HG03095 (cell line): ENCODE measurements around the gene FAM227A.

Source experiments
- ATAC-seq: cut with Tn5 transposase; IDR thresholded peaks from one replicate; pipeline ENCODE4 v1.9.1; 2021; ENCODE audit warnings: moderate library complexity; ENCODE audit not compliant: unreplicated experiment

The FAM227A gene

DNA sequence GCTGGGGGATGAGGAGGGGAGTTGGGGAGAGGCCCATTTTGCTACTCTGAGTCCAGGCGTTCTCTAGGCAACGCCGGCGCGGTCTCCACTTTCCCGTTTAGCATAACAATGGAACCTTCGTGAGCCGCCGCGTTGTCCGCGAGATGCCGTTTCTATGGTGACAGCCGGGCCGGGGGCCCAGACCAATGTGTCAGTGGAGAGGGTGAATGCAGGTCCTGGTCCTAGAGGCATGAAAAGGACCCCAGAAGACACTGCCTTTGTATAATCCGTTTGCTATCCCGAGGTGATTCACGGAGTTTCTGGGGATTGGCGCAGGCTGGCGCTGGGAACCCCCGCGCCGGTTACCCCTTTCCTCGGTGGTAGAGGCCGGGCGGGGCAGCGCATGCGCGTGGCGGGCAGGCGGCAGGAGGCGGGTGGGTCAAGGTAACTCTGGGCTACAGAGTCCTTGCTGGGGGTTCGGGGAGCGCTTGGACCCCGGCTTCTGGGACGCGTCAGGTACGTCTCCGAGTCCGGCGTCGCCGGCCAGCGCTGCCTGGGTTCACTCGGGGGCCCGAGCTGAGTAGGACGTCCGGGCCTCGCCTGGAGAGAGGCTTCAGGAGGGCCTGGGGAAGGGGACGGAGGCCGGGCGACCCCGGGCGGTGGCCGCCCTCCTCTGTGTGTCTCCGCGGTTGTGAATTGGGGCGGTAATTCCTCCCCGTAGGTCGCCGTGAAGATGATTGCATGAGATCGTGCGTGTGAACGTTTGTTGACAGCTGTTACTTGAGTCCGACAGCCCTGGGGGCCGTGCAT, at the start of gene FAM227A, which contains the start of gene CBY1:
FAM227A (minus strand) TSS at position 137 of the 789 bp plus-strand sequence. CDS start 6,224 bp downstream, outside the sequence.
CBY1 (plus strand) TSS at position 383 of the 789 bp plus-strand sequence. CDS start 11,417 bp downstream, outside the sequence.
- ATAC-seq, result peak; percentile 58

DNA sequence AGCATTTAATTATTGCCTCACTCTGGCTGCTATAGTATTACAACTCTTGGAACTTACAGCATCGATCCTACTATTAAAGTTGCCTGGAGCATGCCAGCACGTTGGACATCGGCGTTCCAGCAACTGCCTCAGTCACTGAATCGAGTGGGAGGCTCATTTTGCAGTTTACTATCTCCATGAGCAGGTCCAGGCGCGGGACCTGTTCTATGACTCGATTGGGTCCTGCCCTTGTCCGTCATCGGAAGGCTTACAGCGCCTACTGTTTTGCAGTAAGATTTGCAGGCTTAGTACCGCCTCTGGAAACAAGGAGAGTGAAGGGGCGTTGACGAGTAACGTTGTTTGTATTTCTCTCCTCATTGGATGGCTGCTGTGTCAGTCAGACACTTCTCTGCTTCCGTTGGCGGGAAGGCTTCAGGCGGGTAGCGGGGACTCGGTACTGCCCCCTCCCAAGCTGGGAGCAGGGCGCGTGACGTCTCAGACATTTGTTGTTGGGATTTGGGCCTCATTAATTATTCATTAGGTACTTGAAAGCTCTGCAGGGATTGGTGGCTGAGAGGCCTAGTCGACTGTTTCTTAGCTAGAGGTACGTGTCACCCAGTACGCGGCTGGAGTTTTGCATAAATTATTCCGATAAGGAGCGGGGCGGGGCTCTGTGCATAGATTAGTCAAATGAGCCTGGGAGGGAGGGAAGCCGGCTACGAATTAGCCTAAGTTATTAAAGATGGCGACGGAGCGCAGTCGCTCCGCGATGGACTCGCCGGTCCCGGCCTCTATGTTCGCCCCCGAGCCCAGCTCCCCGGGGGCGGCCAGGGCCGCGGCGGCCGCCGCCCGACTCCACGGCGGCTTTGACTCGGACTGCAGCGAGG, 49.3 kb upstream of the FAM227A start, which contains the start of gene GTPBP1:
GTPBP1 (plus strand) TSS at position 710 of the 866 bp plus-strand sequence; CDS start at position 722, 12 bp downstream.
- peak; percentile 63 for ATAC-seq

DNA sequence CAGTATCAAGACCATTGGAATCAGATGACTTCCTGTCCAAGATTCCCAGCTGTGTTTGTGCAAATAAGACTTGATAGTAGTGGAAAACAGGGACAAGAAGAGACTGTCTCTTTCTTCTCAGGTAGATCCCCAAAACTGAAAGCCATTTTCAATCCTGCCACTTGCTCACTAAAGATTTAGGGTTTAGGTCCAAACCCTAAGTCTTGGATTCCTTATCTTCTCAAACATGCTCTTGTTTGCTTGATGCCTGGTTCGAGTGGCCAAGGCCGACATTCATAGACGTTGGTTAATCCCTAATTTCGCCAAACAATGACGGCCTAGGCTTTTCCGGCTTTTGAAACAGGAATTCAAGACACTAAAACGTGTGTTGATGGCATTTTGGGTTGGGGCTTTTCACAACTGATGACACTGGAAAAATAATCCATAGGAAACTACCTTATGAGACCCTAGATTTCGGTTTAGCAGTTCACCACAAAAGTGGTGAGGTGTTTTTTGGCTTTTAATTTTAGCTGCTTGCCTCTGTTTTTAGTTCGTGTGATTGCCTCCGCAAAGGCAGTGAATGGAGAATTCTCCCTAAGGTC, 48.6 kb upstream of the FAM227A start:
- no peak for ATAC-seq

DNA sequence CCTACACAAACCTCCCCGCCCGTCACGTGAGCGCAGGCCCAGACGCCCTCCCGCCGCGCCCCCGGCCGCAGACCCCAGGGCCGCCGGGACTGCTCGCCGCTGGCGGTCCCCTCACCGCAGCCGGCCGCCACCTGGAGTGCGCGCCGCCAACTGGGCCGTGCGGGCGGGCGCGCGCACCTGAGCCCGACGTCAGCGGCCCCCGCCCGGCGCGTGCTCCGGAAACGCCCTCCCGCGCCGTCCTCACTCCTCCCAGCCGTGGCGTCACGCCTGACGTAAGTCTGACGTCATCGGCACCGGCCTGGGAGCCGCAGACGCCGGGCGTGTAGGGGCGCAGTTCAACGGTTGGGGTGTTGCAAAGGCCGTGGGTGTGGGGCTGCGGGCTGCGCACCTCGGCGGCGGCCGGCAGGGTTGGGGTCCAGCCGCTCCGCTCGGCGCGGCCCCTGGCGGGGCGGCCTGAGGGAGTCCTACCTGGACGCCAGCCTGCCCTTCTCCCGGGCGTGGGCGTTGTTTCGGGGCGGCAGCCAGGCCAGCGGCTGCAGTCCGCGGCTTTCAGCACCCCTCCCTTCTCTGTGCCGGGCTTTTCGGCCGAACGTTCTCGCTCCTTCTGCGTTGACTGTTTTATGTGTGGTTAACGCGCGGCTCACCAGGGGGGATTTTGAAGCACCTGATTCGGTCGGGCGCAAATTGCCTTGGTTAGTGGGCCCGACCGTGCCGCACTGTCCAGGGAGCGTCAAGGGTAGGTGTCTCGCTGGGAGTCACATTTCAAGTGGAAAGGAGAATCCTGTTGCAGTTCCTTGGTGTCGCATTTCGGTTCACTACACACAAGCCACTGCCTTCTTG, 44.8 kb upstream of the FAM227A start, which contains the start of gene JOSD1:
JOSD1 (minus strand) TSS at position 155 of the 840 bp plus-strand sequence. CDS start 956 bp downstream, outside the sequence.
- ATAC-seq, result peak; percentile 29

DNA sequence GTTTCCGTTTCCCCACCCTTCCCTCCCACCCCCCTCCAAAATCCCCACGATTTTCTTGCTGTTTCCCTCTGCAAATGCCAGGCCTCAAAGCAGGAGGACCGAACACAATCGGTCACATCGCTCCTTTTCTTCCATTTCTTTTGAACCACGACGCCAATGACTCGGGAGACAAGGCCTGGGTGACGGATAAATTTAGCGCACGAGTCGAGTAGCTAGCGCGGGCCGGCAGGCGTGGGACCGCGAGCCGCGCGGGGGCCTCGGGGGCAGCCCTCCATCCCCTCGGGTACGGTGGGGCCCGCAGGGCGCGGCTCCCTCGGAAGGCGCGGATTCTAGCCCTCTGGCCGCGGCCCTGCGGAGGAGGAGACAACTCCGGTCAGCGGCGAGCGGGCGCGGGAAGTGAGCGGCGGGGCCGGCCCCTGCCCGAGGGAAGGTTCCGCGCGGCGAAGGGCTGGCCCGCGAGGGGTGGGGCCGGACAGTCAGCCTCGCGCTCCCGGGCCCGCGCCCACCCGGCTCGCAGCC, 44.1 kb upstream of the FAM227A start:
- no peak for ATAC-seq

DNA sequence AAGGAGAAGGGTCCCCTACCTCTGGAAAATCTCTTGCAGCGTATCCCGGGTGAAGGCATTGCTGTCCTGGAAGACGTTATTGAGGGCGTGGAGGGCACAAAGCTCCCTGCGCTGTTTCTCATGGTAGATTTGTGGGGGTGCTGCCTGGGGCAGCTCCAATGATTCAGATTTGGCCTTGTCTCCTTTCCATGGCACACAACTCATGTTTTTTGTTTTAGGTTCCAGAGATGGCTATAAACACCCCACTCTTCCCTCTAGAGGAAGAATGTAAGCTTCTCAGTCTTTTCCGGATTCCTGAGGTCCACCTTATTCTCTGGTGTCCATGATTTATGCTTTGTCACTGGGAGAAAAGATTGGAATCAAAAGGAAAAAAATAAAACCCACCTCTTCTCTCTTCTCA, 43.6 kb upstream of the FAM227A start:
- ATAC-seq, result no peak

DNA sequence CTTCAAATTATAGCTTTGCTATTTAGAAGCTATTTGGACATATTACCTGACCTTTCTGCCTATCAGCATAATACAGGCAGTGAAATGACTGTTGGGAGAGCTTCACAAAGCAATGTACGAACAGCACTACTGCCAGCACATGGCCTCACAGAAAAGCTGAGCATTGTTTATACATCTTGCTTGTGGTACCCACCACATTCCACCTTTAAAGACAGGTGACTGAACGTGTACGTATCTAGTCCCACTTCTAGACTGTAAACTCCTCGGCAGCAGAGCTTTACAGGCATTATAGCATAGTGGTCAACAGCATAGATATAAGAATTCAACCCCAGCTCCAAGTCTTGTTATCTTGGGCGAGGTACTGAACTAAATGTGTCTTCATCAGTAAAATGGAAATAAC, 43.0 kb upstream of the FAM227A start:
- no peak for ATAC-seq

DNA sequence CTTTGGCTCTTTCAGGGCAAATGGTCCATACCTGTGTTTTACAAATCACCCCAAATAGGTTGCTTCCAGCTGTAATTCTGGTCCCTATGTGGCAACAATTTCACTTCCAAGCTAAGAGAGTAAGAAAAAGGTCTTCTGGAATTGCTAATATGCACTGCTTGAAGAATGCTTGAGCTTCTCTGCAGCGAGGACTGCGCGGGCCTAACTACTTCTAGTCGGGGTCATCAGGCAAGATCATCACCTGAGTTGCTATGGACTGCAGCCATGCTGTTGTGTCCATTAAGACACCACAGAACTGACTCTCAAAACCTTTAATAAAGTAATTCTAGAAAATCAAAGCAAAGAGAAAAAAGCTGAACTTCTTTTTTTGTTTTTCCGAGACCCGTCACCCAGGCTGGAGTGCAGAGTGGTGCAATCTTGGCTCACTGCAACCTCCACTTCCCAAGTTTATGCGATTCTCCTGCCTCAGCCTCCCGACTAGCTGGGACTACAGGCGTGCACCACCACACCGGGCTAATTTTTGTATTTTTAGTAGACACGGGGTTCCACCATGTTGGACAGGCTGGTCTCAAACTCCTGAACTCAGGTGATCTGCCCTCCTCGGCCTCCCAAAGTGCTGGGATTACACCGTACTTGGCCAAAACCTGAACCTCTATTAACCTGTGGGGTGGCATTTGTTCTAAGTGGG, 42.4 kb upstream of the FAM227A start:
- ATAC-seq, result no peak

DNA sequence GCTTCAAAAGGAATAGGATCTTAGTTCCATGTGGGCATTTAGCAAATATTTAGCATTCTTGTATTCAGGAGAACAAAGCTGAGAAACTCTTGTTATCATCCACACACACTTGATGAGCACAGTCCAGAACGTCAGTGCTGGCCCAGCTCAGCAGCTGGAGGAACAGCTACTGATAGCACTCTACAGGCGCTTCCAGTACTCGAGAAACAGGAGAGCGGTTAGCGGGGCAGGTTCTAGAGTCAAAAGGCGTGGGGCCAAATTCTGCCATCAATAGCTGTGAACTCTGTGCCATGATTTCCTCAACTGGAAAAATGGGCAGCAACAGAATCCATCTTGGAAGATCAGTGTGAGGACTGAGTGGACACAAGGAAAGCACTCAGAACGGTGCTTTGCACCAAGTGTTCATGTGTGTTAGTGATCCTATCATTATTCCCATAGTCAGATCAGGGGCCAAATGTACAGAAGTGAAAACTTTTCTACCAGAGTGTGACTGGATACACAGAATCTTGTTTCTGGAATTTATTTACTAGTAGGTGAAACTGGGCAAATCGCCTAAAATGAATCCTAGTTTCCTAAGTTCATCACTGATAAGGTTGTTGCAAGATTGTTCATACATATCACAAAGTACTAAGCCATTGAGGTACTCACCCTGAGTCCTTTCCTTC, 41.4 kb upstream of the FAM227A start:
- no peak for ATAC-seq

DNA sequence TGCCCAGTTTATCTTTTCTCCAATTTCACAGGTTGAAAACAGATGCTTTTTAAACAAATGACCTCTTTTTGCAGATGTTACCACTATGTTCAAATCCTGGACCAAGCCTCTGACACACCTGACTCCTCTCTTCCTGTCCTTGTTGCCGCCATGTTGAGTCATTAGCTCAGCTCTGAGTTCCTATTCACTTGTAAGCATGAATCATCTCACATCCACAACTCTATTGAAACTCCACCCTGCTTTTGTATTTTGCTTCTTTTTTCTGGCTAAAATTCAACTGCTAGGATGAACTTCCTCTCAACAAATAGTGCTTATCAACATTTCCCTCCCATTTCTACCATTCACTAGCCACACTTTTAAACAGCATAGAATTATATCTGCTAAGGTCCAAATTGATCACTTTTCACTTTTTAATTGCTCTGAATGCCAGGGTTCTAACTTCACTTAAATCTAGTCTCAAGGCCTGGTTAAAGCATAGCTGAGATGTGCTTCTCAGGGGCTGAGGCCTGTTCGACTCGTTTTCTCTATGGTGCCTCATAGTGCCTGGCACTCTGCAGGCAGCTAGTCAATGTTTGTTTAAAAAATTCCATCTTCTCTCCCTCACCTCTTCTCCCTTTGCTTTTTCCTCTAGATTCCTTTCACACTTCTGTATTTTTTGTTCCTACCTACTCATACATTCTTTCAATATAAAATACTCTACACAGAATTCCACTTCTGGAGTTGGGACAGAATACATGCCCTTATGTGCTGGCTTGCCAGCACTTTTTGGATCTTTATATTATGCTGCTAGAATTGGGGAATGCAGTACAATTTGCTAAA, 40.6 kb upstream of the FAM227A start:
- no peak for ATAC-seq

DNA sequence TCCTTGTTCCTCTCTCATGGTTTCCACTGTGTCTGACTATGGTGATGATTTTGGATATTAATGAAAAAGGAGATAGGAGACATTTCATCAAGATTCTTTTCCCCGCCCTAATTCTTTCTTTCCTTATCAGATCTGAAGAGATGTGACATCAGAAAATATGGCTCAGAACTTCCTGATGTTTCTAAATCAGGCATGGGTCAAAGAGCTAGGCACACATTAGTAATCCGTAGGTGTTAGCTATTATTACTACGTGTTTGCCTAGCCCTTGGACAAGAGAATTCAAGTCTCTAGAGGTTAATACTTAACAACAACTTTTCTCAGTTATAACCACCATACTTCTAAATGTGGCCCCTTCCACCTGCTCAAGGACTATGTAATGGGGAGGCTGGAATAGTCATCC, 38.7 kb upstream of the FAM227A start:
- no peak for ATAC-seq

DNA sequence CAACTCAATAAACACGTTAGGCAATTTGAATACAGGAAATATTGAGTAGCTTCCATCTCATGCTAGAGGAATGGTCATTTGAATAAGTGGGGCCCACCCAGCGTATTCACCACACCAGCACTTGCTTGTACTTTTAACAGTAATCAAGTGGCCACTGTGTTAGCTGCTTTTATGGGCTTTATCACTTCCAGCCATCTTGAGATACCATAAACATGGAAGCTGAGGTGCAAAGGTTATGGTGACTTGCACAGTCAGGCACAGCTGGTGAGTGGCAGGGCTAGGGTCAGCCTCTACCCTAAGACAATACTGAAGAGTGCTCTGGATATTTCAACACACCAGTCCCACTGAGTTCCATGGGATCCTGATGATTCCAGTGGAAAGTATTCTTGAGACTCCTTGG, 37.9 kb upstream of the FAM227A start:
- no peak for ATAC-seq

DNA sequence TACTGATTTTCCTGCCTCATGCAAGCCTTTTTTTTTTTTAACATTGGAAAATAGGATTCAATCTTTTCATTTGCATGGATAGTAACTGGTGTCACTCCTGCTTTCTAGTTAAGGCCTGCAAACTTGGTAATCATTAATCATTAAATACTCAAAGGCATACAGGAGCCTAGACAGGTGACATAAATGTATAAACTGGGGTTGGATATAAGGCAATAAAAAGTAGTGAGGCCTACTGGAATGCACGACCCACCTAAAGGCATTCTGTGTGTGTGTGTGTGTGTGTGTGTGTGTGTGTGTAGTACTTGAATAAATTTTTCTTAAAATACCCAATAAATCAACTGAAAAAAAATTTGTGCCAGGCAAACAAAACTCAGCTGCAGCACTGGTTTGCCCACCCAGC, 33.5 kb upstream of the FAM227A start:
- no peak for ATAC-seq

DNA sequence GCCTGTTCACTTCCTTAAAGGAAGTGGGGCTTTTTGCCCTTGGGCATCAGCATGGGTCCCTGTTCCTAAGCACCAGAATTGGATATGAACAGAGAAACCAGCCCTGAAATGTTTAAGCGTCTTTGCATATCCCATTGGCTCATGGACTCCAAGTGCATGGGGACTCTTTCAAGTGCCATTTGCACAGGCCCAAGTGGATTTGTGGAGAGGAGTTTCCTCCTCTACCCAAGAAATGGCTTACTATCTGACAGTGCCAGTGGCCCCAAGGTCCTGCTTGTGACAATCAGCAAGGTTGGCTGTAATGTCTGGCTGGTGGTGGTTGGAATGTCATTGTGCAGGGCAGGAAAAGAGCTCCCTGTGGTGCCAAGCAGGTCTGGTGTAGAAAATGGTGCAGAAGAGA, 29.6 kb upstream of the FAM227A start:
- ATAC-seq, result no peak

DNA sequence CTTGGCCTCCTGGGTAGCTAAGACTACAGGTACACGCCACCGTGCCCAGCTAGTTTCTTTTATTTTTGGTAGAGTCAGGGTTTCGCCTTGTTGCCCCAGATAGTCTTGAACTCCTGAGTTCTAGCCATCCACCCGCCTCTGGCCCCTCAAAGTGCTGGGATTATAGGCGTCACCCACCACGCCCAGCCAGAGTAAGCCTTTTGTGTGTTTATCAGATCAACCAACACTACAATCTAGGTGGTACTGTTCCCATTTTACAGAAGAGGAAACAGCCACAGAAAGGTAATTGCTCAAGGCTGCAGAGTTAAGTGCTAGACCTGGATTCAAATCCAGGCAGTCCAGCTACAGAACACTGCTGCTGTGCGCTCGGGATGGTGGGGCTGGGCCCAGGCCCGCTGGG, 28.7 kb upstream of the FAM227A start:
- ATAC-seq, result no peak

DNA sequence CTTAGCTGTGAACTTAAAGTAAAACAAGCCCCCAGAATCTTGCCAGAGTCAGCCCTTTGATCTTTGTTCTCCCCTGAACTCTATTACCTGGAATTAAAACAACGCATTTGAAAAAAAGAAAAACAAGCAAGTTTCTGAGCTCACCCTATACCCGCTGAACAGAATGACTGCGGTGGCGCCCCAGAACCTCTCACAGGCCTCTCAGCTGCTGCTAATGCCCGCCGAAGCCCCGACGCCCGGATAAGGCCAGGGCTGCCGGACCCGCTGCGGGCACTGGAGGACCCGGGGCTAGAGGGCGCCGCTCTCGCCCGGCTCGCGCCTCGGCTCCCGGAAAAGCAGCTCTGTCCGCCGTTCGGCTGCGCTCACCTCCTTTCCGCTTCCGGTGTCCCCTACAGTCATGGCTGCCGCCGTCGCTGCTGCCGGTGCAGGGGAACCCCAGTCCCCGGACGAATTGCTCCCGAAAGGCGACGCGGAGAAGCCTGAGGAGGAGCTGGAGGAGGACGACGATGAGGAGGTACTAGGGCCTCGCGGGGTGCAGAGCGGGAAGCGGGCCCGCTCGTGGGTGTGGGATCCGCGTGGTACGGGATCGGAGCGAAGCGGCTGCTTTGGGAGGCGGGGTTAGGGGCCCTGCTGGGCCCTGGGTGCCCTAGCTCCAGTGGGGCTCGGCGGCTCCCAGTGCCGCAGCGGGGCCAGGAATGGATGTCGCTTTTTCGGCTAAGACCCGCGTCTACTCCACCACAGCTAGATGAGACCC, 25.6 kb upstream of the FAM227A start, which contains the start of gene TOMM22:
TOMM22 (plus strand) TSS at position 376 of the 754 bp plus-strand sequence; CDS start at position 398, 22 bp downstream.
- peak; percentile 87 for ATAC-seq

DNA sequence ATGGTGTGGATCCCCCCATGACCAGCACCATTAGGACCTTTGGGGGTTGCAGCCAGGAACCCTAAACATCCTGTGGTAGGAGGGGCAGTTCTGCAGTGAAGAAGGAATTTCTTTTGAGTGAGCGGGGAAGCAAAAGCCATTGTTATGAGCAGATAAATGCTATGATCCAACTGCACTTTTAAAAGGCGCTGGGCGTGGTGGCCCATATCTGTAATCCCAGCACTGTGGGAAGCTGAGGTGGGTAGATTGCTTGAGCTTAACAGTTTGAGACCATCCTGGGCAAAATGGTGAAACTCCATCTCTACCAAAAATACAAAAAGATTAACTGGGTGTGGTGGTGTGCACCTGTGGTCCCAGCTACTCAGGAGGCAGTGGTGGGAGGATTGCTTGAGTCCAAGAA, 19.6 kb upstream of the FAM227A start:
- ATAC-seq, result no peak
